D341Med (cell line): ENCODE data around the gene C2CD5.
"Not testable (repeated sequence)": the region's sequence is repeated elsewhere in the genome, so short reads cannot be mapped to it uniquely, and the experiment has no call there.

Source experiments
- DNase-seq: peaks from one replicate; pipeline ENCODE4 v3.0.0; 2012; ENCODE audit warnings: low spot score

The C2CD5 gene

GRCh38 chr12:22535038-22535437, 9.3 kb downstream of the C2CD5 start:
- DNase-seq, result no peak

- DNase-seq, result no peak
Measured at GRCh38 chr12:22533155-22533554, 11.2 kb downstream of the C2CD5 start.

- DNase-seq, result no peak
Measured at GRCh38 chr12:22532317-22532716, 12.0 kb downstream of the C2CD5 start.

GRCh38 chr12:22531205-22531604, 13.1 kb downstream of the C2CD5 start:
- DNase-seq, result no peak

DNA sequence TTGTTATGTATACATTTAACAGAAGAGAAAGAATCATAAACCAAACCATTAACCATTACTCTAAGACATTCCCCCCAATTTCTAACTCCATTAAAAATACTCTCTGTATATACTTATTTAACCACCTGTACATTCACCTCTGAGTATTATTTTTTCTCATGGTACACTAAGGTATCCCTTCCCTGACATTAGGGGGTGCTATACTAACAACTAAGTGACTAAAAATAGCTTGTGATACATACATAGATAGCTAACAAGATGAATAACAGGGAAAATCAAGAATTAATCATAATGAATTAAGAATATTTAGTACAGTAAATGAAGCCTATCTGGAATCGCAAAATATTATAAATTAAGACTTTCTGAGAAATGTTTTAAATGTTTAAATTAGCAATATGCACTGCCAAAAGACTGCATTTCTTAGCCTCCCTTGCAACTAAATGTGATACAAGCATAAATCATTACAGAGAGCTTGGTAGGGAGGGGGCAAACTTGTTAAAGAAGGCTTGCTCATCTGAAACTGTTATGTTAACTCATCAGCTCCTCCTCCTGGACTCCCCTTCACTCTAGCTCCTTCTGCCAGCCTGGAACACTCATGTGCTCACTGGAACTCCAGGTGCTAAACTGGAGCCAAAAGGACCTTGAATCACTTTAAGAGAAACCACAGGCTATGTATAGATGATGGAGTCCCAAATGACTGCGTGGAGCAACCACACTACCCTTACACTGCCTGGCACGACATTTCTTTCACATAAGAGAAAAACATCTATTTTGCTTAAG, 14.9 kb downstream of the C2CD5 start:
- DNase-seq, result peak; percentile 34

DNA sequence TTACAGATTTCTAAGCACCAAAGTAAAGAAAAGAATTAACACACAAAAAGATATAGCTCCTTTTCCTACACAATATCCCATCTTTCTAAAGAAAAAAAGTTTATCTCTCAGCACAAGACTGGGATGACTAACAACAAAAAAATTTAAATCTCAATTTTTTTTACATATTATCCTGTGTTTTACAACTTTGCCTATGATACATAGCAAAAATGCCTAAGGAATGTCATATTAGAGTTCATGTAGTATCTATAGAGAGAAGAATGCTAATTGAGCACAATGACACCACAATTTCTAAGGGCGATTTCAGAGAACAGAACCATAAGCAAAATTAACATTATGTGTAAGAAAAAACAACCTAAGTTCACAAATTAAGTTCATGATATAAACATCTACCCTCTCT, 16.3 kb downstream of the C2CD5 start:
- DNase-seq, result no peak

DNA sequence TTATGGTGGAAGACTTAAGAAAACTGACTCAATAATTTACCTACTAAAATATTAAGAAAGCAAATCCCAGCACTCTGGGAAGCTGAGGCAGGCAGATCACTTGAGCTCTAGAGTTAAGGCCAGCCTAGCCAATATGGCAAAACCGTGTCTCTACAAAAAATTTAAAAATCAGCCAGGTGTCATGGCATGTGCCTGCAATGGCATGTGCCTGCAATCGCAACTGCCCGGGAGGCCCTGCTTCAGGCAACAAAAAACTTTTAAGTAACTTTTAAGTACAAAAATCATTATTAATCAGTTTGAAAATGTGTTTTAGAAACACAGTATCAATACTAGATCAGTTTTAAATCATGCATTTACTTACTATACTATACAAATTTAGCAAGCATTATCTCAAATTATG, 17.5 kb downstream of the C2CD5 start:
- no peak for DNase-seq

- no peak for DNase-seq
Measured at GRCh38 chr12:22525426-22525825, 18.9 kb downstream of the C2CD5 start.

GRCh38 chr12:22518998-22519397, 25.3 kb downstream of the C2CD5 start:
- DNase-seq, result no peak

DNA sequence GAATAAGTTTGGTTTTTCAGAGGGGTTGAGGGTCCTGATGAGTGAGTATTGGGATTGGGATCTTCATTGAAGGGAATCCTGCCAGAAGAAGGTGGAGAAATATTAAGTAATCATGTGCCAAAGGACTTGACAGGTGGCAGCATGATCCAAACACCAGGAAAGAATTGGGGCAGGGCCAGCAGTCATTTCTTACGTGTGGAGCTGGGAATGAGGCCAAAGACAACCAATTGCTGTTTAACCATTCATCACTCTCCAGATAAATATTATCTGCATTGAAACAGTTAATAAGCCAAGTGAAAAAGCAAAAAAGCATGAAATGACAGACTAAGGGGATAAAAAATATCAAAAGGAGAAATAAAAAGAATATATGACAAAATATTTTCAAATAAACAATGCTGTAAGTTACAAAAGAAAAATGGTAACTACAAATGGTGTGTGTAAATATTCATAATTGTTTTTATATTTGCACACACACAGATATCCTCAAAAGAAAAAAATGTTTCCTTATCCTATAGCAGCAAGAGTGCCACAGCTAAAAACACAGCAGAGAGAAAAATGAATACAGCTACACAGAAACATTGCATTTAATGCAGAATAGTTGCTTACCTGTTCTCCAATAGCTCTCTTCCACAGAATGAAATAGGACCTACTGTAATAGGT, 26.2 kb downstream of the C2CD5 start:
- peak; percentile 55 for DNase-seq

- no peak for DNase-seq
Measured at GRCh38 chr12:22514875-22515274, 29.5 kb downstream of the C2CD5 start.

- no peak for DNase-seq
Measured at GRCh38 chr12:22505826-22506225, 38.5 kb downstream of the C2CD5 start.

DNA sequence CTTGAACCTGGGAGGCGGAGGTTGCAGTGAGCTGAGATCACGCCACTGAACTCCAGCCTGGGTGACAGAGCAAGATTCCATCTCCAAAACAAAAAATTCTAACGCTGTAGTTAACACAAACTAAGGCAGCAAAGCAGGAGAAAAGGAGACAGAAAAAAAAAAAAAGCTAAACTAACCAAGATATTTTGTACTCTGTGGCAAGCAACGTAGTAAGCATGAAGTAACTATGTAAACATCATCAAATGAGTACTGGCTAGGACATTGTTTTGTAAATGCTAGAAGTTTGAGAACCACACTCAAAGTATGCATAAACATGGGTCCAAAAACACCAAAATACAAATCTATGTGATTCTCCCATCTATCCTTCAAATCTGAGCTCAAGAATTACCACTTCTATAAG, 44.2 kb downstream of the C2CD5 start:
- DNase-seq, result no peak

DNA sequence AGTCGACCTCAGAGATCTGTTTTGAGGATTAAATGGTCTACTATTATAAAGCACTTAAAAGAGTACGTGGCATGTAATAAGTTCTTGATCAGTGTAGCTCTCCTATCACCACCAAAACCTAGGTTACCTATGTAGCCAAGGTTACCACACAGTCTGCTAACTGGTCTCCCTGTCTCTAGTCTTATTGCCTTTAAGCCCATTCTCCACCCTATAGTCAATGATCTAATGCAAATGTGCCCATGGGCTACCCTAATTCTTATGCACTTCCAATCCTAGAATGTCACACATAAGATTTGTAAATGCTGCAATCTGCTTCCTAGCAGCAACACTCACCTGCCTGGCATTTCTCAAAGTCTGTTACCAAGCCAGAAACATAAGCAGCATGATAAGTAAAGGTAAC, 44.9 kb downstream of the C2CD5 start:
- DNase-seq, result no peak

- no peak for DNase-seq
Measured at GRCh38 chr12:22494319-22494718, 50.0 kb downstream of the C2CD5 start.

DNA sequence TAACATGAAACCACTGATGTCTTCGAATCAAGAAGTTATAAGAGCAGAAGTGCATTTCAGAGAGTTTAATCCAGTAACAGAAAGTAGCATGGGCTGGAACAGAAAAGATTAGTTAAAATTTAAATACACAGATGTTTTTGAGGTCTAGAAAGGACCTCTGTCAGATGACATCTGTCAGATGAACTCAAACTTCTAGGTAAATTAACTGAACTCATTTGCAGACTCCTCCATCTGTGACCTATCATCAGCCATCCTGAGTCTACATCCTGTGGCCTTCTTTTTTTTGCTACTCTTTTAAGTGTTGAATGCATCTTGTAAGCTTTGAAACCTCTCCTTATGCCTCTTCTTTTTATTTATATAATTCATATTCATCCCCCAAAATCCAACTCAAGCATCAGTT, 53.3 kb downstream of the C2CD5 start:
- no peak for DNase-seq

DNA sequence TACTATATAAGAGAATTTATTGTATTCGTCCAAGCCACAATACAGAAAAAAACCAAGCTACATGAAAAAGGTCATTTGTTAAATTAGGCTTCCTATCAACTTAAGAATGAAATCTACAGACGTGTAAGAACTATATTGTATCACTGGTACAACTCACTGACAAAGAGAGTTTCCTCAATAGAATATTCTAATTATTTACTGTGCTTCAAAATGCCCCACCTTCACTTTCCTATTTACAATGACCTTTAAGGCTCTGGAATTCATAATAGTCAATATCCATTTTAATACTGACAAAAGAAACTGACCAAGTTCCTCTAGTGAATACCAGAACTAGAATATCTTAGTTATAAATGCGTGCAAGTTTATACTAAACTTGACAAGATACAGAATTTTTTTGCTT, 55.9 kb downstream of the C2CD5 start:
- DNase-seq, result no peak

DNA sequence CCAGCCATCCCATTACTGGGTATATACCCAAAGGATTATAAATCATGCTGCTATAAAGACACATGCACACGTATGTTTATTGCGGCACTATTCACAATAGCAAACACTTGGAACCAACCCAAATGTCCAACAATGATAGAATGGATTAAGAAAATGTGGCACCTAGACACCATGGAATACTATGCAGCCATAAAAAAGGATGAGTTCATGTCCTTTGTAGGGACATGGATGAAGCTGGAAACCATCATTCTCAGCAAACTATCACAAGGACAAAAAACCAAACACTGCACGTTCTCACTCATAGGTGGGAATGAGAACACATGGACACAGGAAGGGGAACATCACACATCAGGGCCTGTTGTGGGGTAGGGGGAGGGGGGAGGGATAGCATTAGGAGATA, 56.7 kb downstream of the C2CD5 start:
- DNase-seq, result not testable (repeated sequence)

- no peak for DNase-seq
Measured at GRCh38 chr12:22481547-22482104, 62.7 kb downstream of the C2CD5 start.

DNA sequence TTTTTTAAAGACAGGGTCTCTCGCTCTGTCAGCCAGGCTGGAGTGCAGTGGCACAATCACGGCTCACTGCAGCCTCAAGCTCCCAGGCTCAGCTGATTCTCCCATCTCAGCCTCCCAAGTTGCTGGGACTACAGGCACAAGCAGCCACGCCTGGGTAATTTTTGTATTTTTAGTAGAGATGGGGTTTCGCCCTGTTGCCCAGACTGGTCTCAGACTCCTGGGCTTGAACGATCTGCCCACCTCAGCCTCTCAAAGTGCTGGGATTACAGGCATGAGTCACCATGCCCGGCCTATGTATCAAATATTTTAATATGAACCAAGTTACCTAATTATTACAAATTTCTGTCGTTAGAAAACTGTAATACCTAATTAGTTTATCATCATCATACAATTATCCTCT, 63.5 kb downstream of the C2CD5 start:
- DNase-seq, result not testable (repeated sequence)

GRCh38 chr12:22480016-22480415, 64.3 kb downstream of the C2CD5 start:
- no peak for DNase-seq

DNA sequence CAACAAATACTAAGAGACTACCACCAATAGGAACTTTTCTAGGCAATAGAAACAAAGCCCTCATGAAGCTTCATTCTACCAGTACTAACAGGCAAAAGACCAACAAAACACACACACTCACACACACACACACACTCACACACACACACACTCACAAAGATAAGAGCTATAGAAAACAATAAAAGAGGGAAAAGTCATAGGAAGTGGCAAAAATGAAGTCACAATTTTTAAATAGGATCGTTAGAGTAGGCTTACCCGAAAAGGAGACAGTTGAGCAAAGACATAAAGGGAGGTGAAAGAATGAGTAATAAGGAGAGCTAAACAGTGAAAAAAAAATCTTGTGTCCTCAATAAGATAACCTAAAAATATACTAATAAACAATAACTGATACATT, 66.5 kb downstream of the C2CD5 start:
- DNase-seq, result no peak

- no peak for DNase-seq
Measured at GRCh38 chr12:22477166-22477893, 67.0 kb downstream of the C2CD5 start.
